HEK293 (cell line): Measurements from ENCODE around the gene HTR6.

ENCODE experiments used
- CTCF ChIA-PET: fragments of 350-600 bp; formaldehyde crosslinking; extraction: SDS; loops from one replicate; lab custom pipeline; 2021; ENCODE audit warnings: antibody characterized with exemption; lab: Yijun Ruan, JAX
- POLR2A ChIA-PET: fragments of 300-600 bp; formaldehyde crosslinking; extraction: SDS; loops from one replicate; lab custom pipeline; 2020; ENCODE audit warnings: antibody characterized with exemption, inconsistent platforms; lab: Yijun Ruan, JAX
- H3K27ac ChIP-seq: fragments of 200-500 bp; sonication (Bioruptor generic); 2 replicates; pipeline ENCODE4 v1.5.1; 2014; ENCODE audit warnings: low read depth, low read length, control low read depth, inconsistent platforms; ENCODE audit errors: extremely low read depth
- H3K36me3 ChIP-seq, 2 experiments: fragments of 200-500 bp in 1 of 2; sonication (Bioruptor generic) in 1 of 2; 1 replicate in 1 of 2; 2 replicates in 1 of 2; pipeline ENCODE4 v1.5.1; 2014 to 2017; ENCODE audit warnings: inconsistent platforms in 2 of 2, low read length in 2 of 2; ENCODE audit not compliant: control insufficient read depth in 2 of 2, insufficient read depth in 1 of 2
- H3K4me1 ChIP-seq: fragments of 200-500 bp; sonication (Bioruptor generic); 2 replicates; pipeline ENCODE4 v1.5.1; 2014; ENCODE audit warnings: mild to moderate bottlenecking, low read length, inconsistent platforms; ENCODE audit not compliant: control insufficient read depth, insufficient read depth
- H3K4me3 ChIP-seq: 2 replicates; pipeline ENCODE4 v1.5.1; 2011; ENCODE audit warnings: low read depth, mild to moderate bottlenecking, control low read depth, low read length, moderate library complexity
- H3K9me3 ChIP-seq: fragments of 200-500 bp; sonication (Bioruptor generic); 2 replicates; pipeline ENCODE4 v1.5.1; 2014; ENCODE audit warnings: low read depth, low read length, inconsistent platforms; ENCODE audit not compliant: control insufficient read depth, insufficient read depth
- BCL11A ChIP-seq: fragments of 450-650 bp; formaldehyde crosslinking; IDR thresholded peaks from 2 replicates; pipeline ENCODE4 v1.5.1; 2016; ENCODE audit warnings: low read depth, missing biosample characterization, missing genetic modification characterization
- GLIS1 ChIP-seq: fragments of 450-650 bp; formaldehyde crosslinking; IDR thresholded peaks from 2 replicates; pipeline ENCODE4 v1.5.1; 2016; ENCODE audit warnings: missing biosample characterization, missing genetic modification characterization
- TCF7L2 ChIP-seq: IDR thresholded peaks from 2 replicates; pipeline ENCODE4 v1.6.1; 2011; ENCODE audit warnings: low read depth, mild to moderate bottlenecking, inconsistent platforms, low read length, moderate library complexity, borderline replicate concordance
- ZNF121 ChIP-seq: fragments of 450-650 bp; formaldehyde crosslinking; IDR thresholded peaks from 2 replicates; pipeline ENCODE4 v1.5.1; 2016; ENCODE audit warnings: missing biosample characterization, missing genetic modification characterization
- ZNF155 ChIP-seq: fragments of 450-650 bp; formaldehyde crosslinking; IDR thresholded peaks from 2 replicates; pipeline ENCODE4 v1.5.1; 2016; ENCODE audit warnings: missing biosample characterization, missing genetic modification characterization
- ZNF2 ChIP-seq: fragments of 450-650 bp; formaldehyde crosslinking; IDR thresholded peaks from 2 replicates; pipeline ENCODE4 v1.5.1; 2016; ENCODE audit warnings: missing biosample characterization, missing genetic modification characterization
- ZNF24 ChIP-seq: fragments of 450-650 bp; formaldehyde crosslinking; IDR thresholded peaks from 2 replicates; pipeline ENCODE4 v1.5.1; 2016; ENCODE audit warnings: missing biosample characterization, missing genetic modification characterization
- ZNF292 ChIP-seq: fragments of 450-650 bp; formaldehyde crosslinking; IDR thresholded peaks from 2 replicates; pipeline ENCODE4 v1.5.1; 2016; ENCODE audit warnings: low read depth, missing biosample characterization, missing genetic modification characterization, borderline replicate concordance
- ZNF335 ChIP-seq: fragments of 450-650 bp; formaldehyde crosslinking; conservative IDR thresholded peaks from 2 replicates; pipeline ENCODE4 v1.5.1; 2016; ENCODE audit warnings: missing biosample characterization, missing genetic modification characterization
- ZNF341 ChIP-seq: fragments of 450-650 bp; formaldehyde crosslinking; IDR thresholded peaks from 2 replicates; pipeline ENCODE4; 2016; ENCODE audit warnings: low read depth, missing biosample characterization, missing genetic modification characterization
- ZNF366 ChIP-seq: fragments of 450-650 bp; formaldehyde crosslinking; conservative IDR thresholded peaks from 2 replicates; pipeline ENCODE4 v1.5.1; 2016; ENCODE audit warnings: missing biosample characterization, missing genetic modification characterization
- ZNF510 ChIP-seq: fragments of 450-650 bp; formaldehyde crosslinking; IDR thresholded peaks from 2 replicates; pipeline ENCODE4 v1.5.1; 2018; ENCODE audit warnings: mild to moderate bottlenecking, missing genetic modification characterization, missing biosample characterization; ENCODE audit not compliant: insufficient replicate concordance
- ZNF514 ChIP-seq: fragments of 450-650 bp; formaldehyde crosslinking; IDR thresholded peaks from 2 replicates; pipeline ENCODE4 v1.5.1; 2016; ENCODE audit warnings: missing biosample characterization, missing genetic modification characterization
- ZNF518A ChIP-seq: fragments of 450-650 bp; formaldehyde crosslinking; conservative IDR thresholded peaks from 2 replicates; pipeline ENCODE4 v1.5.1; 2016; ENCODE audit warnings: low read depth, missing biosample characterization, missing genetic modification characterization
- ZNF555 ChIP-seq: fragments of 450-650 bp; formaldehyde crosslinking; conservative IDR thresholded peaks from 2 replicates; pipeline ENCODE4 v1.5.1; 2017; ENCODE audit warnings: missing biosample characterization, mild to moderate bottlenecking, missing genetic modification characterization, inconsistent platforms
- ZNF645 ChIP-seq: fragments of 450-650 bp; formaldehyde crosslinking; IDR thresholded peaks from 2 replicates; pipeline ENCODE4; 2016; ENCODE audit warnings: missing biosample characterization, missing genetic modification characterization
- ZSCAN30 ChIP-seq: fragments of 450-650 bp; IDR thresholded peaks from 2 replicates; pipeline ENCODE4 v1.5.1; 2018; ENCODE audit warnings: missing biosample characterization, mild to moderate bottlenecking, missing genetic modification characterization, moderate library complexity
- TF ChIP-seq, protein P1 (sequence below): fragments of 450-650 bp; formaldehyde crosslinking; optimal IDR thresholded peaks from 2 replicates; pipeline ENCODE3; 2016; ENCODE audit warnings: missing biosample characterization, mild to moderate bottlenecking, missing genetic modification characterization
- TF ChIP-seq, protein P2 (sequence below): fragments of 450-650 bp; formaldehyde crosslinking; IDR thresholded peaks from 2 replicates; pipeline ENCODE4 v1.5.1; 2017; ENCODE audit warnings: missing biosample characterization, missing genetic modification characterization
- TF ChIP-seq, protein P3 (sequence below): fragments of 450-650 bp; formaldehyde crosslinking; IDR thresholded peaks from 2 replicates; pipeline ENCODE4 v1.5.1; 2016; ENCODE audit warnings: missing biosample characterization, missing genetic modification characterization

The HTR6 gene

GRCh38 chr1:19644681-19645410 is 19.8 kb upstream of the HTR6 start (continued):
- TF ChIP-seq, protein P1, sequence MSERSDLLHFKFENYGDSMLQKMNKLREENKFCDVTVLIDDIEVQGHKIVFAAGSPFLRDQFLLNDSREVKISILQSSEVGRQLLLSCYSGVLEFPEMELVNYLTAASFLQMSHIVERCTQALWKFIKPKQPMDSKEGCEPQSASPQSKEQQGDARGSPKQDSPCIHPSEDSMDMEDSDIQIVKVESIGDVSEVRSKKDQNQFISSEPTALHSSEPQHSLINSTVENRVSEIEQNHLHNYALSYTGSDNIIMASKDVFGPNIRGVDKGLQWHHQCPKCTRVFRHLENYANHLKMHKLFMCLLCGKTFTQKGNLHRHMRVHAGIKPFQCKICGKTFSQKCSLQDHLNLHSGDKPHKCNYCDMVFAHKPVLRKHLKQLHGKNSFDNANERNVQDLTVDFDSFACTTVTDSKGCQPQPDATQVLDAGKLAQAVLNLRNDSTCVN (tag by site-specific recombination) = peak; percentile 83
- TF ChIP-seq, protein P2, sequence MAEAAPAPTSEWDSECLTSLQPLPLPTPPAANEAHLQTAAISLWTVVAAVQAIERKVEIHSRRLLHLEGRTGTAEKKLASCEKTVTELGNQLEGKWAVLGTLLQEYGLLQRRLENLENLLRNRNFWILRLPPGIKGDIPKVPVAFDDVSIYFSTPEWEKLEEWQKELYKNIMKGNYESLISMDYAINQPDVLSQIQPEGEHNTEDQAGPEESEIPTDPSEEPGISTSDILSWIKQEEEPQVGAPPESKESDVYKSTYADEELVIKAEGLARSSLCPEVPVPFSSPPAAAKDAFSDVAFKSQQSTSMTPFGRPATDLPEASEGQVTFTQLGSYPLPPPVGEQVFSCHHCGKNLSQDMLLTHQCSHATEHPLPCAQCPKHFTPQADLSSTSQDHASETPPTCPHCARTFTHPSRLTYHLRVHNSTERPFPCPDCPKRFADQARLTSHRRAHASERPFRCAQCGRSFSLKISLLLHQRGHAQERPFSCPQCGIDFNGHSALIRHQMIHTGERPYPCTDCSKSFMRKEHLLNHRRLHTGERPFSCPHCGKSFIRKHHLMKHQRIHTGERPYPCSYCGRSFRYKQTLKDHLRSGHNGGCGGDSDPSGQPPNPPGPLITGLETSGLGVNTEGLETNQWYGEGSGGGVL (tag by site-specific recombination) = 0 out of 2 replicates have a peak, but pooled peaks have one; percentile 29
- TF ChIP-seq ZNF121 (tag by site-specific recombination) = no peak
- peak; percentile 60 for TF ChIP-seq ZNF335 (tag by site-specific recombination)
- no peak for TF ChIP-seq ZNF645 (tag by site-specific recombination)
- peak; percentile 24; the same call in 1 of the 2 replicates for TF ChIP-seq ZSCAN30 (tag by site-specific recombination)
- TF ChIP-seq, all 188 proteins: peak for 25

GRCh38 chr1:19645411-19646251 is 19.0 kb upstream of the HTR6 start:
- Histone ChIP-seq H3K4me3 (peak overlapping the region; percentile 60), H3K9me3 (no peaks in the 10 kb centered on the region), H3K27ac (no peak overlapping the region), H3K36me3 (no peaks in the 10 kb centered on the region), H3K4me1 (no peaks in the 10 kb centered on the region)
- CTCF ChIA-PET = interaction anchor here (2.0 kb wide), 1 partner anchor 15 kb away, joined by 7 read pairs; no protein-coding TSS in a partner anchor
- POLR2A ChIA-PET = interaction anchor here (0.7 kb wide), 1 partner anchor 103 kb away, joined by 3 read pairs; no protein-coding TSS in a partner anchor
- TF ChIP-seq ZNF510 = no peak
- no peak for TF ChIP-seq TCF7L2
- TF ChIP-seq ZNF341 (tag by site-specific recombination) = no peak
- no peak for TF ChIP-seq ZNF2
- no peak for TF ChIP-seq ZNF155 (tag by site-specific recombination)
- no peak for TF ChIP-seq ZNF24
- no peak for TF ChIP-seq ZNF292
- TF ChIP-seq ZNF518A (tag by site-specific recombination) = no peak
- no peak for TF ChIP-seq ZNF514
- TF ChIP-seq GLIS1 = 0 out of 2 replicates have a peak, but pooled peaks have one; percentile 12
- TF ChIP-seq, protein P3, sequence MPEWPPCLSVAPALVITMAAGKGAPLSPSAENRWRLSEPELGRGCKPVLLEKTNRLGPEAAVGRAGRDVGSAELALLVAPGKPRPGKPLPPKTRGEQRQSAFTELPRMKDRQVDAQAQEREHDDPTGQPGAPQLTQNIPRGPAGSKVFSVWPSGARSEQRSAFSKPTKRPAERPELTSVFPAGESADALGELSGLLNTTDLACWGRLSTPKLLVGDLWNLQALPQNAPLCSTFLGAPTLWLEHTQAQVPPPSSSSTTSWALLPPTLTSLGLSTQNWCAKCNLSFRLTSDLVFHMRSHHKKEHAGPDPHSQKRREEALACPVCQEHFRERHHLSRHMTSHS (tag by site-specific recombination) = no peak
- TF ChIP-seq ZNF366 (tag by site-specific recombination) = 0 out of 2 replicates have a peak, but pooled peaks have one; percentile 19
- no peak for TF ChIP-seq ZNF555
- no peak for TF ChIP-seq BCL11A (tag by site-specific recombination)
